Ishikawa (cell line): Measurements from ENCODE around the gene MYH13.

Experiments
- CEBPB ChIP-seq: IDR thresholded peaks from 2 replicates; pipeline ENCODE4 v1.6.1; 2012
- CREB1 ChIP-seq: IDR thresholded peaks from 2 replicates; pipeline ENCODE4 v1.6.1; 2012; ENCODE audit warnings: low read depth
- EGR1 ChIP-seq: IDR thresholded peaks from 2 replicates; pipeline ENCODE4 v1.6.1; 2012
- EP300 ChIP-seq: IDR thresholded peaks from 2 replicates; pipeline ENCODE4 v1.6.1; 2012; ENCODE audit warnings: borderline replicate concordance
- FOXM1 ChIP-seq: IDR thresholded peaks from 2 replicates; pipeline ENCODE4 v1.6.1; 2012; ENCODE audit warnings: low read depth, borderline replicate concordance
- MAX ChIP-seq: IDR thresholded peaks from 2 replicates; pipeline ENCODE4 v1.6.1; 2012
- NFIC ChIP-seq: IDR thresholded peaks from 2 replicates; pipeline ENCODE4 v1.6.1; 2012
- RAD21 ChIP-seq: IDR thresholded peaks from 2 replicates; pipeline ENCODE4 v1.6.1; 2012; ENCODE audit warnings: low read depth
- TAF1 ChIP-seq: IDR thresholded peaks from 2 replicates; pipeline ENCODE4 v1.6.1; 2012; ENCODE audit warnings: low read depth, mild to moderate bottlenecking
- TCF12 ChIP-seq: IDR thresholded peaks from 2 replicates; pipeline ENCODE4 v1.6.1; 2012; ENCODE audit warnings: low read depth
- TEAD4 ChIP-seq: IDR thresholded peaks from 2 replicates; pipeline ENCODE4 v1.6.1; 2012
- USF1 ChIP-seq: IDR thresholded peaks from 2 replicates; pipeline ENCODE4 v1.6.1; 2012
- YY1 ChIP-seq: IDR thresholded peaks from 2 replicates; pipeline ENCODE4 v1.6.1; 2012; ENCODE audit warnings: low read depth
- ZBTB7A ChIP-seq: IDR thresholded peaks from 2 replicates; pipeline ENCODE4 v1.6.1; 2012; ENCODE audit warnings: low read depth
- TF ChIP-seq, protein P1 (sequence below): IDR thresholded peaks from 2 replicates; pipeline ENCODE4 v1.6.1; 2012; ENCODE audit warnings: low read depth, mild to moderate bottlenecking

MYH13 gene

DNA sequence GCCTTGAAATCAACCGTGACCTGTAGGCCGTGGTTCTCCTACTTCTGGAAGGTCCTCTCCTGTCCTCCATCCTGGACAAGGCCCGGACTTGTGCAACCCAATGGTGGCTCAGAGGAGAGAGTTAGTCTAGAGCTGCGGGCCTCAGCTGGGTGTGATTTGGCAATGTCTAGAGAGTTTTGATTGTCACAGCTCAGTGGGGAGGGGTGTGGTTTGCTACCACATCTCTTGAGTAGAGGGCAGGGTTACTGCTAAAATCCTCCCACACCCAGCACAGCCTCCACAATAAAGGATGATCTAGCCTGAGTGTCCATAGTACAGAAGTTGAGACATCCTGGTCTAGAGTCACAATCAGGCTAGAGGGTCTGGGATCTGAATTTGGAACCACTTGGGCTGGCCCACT is 40.3 kb downstream of the MYH13 start:
- TF ChIP-seq CEBPB (no peak), FOXM1 (no peak), EGR1 (no peak), TCF12 (no peak)

DNA sequence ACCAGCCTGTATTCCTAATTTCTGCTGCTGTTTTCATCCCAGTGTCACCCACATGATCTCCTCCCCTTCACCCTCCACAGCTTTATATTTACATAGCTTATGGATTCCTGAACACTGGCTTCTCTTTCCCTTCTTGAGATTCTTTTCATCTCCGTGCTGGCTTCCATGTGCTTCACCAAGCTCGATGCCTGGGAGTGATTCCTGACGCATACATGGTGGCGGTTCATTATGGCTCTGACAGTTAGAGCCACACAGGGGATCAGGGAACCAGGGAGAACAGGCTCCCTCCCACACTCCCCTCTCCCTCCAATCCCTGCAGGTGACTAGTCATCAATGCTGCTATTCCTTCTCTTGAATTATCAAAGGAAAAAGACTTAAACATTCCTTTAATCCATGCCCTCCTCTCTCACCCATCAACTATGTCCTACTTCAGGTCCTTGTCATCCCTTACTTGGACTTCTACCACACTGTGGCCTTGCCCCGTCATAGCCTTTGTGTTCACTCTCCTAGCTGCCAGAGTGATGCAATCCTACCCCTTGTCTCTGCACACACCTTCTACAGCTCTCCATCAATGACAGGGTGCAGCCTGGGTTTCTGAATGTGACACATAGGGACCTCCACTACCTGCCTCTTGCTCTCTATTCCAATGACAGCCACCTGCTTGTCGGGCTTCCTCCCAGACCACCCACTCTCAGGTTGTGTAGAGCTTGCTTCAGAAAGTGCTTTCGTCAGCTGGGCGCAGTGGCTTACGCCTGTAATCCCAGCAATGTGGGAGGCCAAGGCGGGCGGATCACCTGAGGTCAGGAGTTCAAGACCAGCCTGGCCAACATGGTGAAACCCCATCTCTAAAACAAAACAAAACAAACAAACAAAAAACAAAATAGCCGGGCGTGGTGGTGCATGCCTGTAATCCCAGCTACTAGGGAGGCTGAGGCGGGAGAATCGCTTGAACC is 43.6 kb downstream of the MYH13 start:
- TF ChIP-seq EP300: no peak
- no peak for TF ChIP-seq EGR1
- TF ChIP-seq TEAD4: no peak
- TF ChIP-seq RAD21: no peak
- no peak for TF ChIP-seq YY1
- no peak for TF ChIP-seq NFIC
- TF ChIP-seq FOXM1: no peak
- no peak for TF ChIP-seq TAF1
- no peak for TF ChIP-seq ZBTB7A
- no peak for TF ChIP-seq TCF12
- TF ChIP-seq MAX: no peak
- TF ChIP-seq CREB1: no peak
- TF ChIP-seq CEBPB: no peak

GRCh38 chr17:10328206-10328605 is 44.6 kb downstream of the MYH13 start:
- no peak for TF ChIP-seq FOXM1
- no peak for TF ChIP-seq NFIC
- no peak for TF ChIP-seq EP300
- no peak for TF ChIP-seq CREB1
- no peak for TF ChIP-seq TEAD4
- TF ChIP-seq USF1: no peak
- TF ChIP-seq YY1: no peak
- no peak for TF ChIP-seq TCF12
- TF ChIP-seq TAF1: no peak
- TF ChIP-seq, protein P1, sequence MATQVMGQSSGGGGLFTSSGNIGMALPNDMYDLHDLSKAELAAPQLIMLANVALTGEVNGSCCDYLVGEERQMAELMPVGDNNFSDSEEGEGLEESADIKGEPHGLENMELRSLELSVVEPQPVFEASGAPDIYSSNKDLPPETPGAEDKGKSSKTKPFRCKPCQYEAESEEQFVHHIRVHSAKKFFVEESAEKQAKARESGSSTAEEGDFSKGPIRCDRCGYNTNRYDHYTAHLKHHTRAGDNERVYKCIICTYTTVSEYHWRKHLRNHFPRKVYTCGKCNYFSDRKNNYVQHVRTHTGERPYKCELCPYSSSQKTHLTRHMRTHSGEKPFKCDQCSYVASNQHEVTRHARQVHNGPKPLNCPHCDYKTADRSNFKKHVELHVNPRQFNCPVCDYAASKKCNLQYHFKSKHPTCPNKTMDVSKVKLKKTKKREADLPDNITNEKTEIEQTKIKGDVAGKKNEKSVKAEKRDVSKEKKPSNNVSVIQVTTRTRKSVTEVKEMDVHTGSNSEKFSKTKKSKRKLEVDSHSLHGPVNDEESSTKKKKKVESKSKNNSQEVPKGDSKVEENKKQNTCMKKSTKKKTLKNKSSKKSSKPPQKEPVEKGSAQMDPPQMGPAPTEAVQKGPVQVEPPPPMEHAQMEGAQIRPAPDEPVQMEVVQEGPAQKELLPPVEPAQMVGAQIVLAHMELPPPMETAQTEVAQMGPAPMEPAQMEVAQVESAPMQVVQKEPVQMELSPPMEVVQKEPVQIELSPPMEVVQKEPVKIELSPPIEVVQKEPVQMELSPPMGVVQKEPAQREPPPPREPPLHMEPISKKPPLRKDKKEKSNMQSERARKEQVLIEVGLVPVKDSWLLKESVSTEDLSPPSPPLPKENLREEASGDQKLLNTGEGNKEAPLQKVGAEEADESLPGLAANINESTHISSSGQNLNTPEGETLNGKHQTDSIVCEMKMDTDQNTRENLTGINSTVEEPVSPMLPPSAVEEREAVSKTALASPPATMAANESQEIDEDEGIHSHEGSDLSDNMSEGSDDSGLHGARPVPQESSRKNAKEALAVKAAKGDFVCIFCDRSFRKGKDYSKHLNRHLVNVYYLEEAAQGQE: no peak
- TF ChIP-seq EGR1: no peak
- no peak for TF ChIP-seq MAX
- no peak for TF ChIP-seq RAD21
- no peak for TF ChIP-seq CEBPB
- no peak for TF ChIP-seq ZBTB7A

DNA sequence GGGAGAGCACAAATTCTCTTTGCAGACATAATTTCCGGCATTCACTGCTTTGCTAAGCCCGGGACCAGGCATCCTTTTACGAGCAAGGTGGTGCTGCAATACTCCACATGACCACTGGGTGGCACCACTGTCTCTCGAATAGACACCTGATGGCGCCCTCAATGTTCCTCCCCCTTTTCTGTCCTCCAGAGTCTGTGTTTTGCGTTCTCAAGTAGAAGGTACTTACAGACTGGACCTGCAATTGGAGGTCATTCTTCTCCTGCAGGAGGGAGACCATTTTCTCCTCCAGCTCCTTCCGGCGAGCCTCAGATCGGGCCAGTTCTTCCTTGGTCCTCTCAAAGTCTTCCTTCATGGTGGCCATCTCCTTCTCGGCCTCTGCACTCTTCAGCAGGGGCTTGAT is 45.2 kb downstream of the MYH13 start:
- peak; percentile 76 for TF ChIP-seq RAD21
- no peak for TF ChIP-seq USF1

GRCh38 chr17:10325031-10325695 is 47.6 kb downstream of the MYH13 start:
- TF ChIP-seq, protein P1: no peak
- TF ChIP-seq EGR1 (no peak), TAF1 (no peak), MAX (no peak), USF1 (no peak), ZBTB7A (no peak), CEBPB (no peak), FOXM1 (no peak), TCF12 (no peak)
